Activated T-cell treated with anti-CD3 and anti-CD28 coated beads, Interleukin-2, amount 50 U/mL, for 72 hours (primary cell): Measurements from ENCODE around the gene RHD. TPM values are rescaled to one million over a fixed set of nuclear protein-coding genes. Genes with fewer than 3 reads are reported as not detected.
"Not testable (repeated sequence)": the region's sequence is repeated elsewhere in the genome, so short reads cannot be mapped to it uniquely, and the experiment has no call there.

ENCODE experiments used
- ATAC-seq, 2 donors: fragments of 150-1000 bp; cut with Tn5 transposase; replicated peaks in 1 of 2; 2 replicates each; pipeline ENCODE4 v1.10.0; 2021; ENCODE audit warnings: moderate library complexity in 2 of 2, mild to moderate bottlenecking in 1 of 2
- DNase-seq, 2 donors: peaks; one replicate each; pipeline ENCODE4 v3.0.0; 2021 to 2022; ENCODE audit warnings: mixed read lengths in 1 of 2
- H3K27ac Mint-ChIP-seq: one replicate; pipeline ENCODE4 v1.8.0; 2022; ENCODE audit warnings: mild to moderate bottlenecking, moderate library complexity, mixed read lengths
- H3K27me3 Mint-ChIP-seq: one replicate; pipeline ENCODE4 v1.8.0; 2022; ENCODE audit warnings: low read depth, mixed read lengths
- H3K36me3 Mint-ChIP-seq, 2 donors: one replicate each; pipeline ENCODE4 v1.8.0; 2022; ENCODE audit warnings: mixed read lengths in 2 of 2, mild to moderate bottlenecking in 1 of 2; ENCODE audit not compliant: insufficient read depth in 2 of 2
- H3K4me1 Mint-ChIP-seq: one replicate; pipeline ENCODE4 v1.8.0; 2022; ENCODE audit warnings: low read depth, mixed read lengths
- H3K4me3 Mint-ChIP-seq, 2 donors: one replicate each; pipeline ENCODE4 v1.8.0; 2022; ENCODE audit warnings: mild to moderate bottlenecking in 2 of 2, mixed read lengths in 2 of 2, moderate library complexity in 2 of 2
- H3K9me3 Mint-ChIP-seq, 2 donors: one replicate each; pipeline ENCODE4 v1.8.0; 2022; ENCODE audit warnings: mixed read lengths in 2 of 2
- total RNA-seq, 2 donors: library from RNA; stranded (reverse); gene quantifications; one replicate each; pipeline ENCODE4 v1.2.3, GENCODE V29; 2022

The RHD gene
- total RNA-seq, 2 donors from 2014 or later: 0.12 TPM; not detected in 1

GRCh38 chr1:25329950-25330349, 57.6 kb downstream of the RHD start:
- ATAC-seq (peak; percentile 85 to 87), DNase-seq (peak; percentile 10 to 18)
- Mint-ChIP-seq H3K4me1 (peaks cover 37% of the 10 kb centered on the region), H3K27ac (peak overlapping the region; percentile 85), H3K4me3 (peak overlapping the region; percentile 58 to 67)
- H3K27me3 Mint-ChIP-seq, H3K9me3 Mint-ChIP-seq, H3K36me3 Mint-ChIP-seq: not testable (repeated sequence)

GRCh38 chr1:25336922-25337354, 64.6 kb downstream of the RHD start:
- not testable (repeated sequence) for H3K9me3 Mint-ChIP-seq, H3K27me3 Mint-ChIP-seq, H3K36me3 Mint-ChIP-seq
- peak; percentile 36 to 50 for DNase-seq
- peak overlapping the region; percentile 57 for H3K27ac Mint-ChIP-seq
- peak; percentile 5 to 30 for ATAC-seq
- H3K4me1 Mint-ChIP-seq: peaks cover 46% of the 10 kb centered on the region
- H3K4me3 Mint-ChIP-seq: peak overlapping the region; percentile 96 to 97

- Mint-ChIP-seq H3K4me1 (peaks cover 49% of the 10 kb centered on the region), H3K4me3 (peak overlapping the region; percentile 97 to 99), H3K36me3 (peaks cover 6 to 10% of the 10 kb centered on the region in 2 donors), H3K27ac (peak overlapping the region; percentile 79)
- not testable (repeated sequence) for H3K27me3 Mint-ChIP-seq, H3K9me3 Mint-ChIP-seq
- peak; percentile 6 to 33 for DNase-seq
- ATAC-seq: peak; percentile 62 to 83
Measured at GRCh38 chr1:25337483-25338187, 65.3 kb downstream of the RHD start.

GRCh38 chr1:25338188-25338981, 66.1 kb downstream of the RHD start, which contains the start of gene TMEM50A:
Gene TMEM50A (plus strand): TSS chr1:25338334. CDS start chr1:25340487, 2,153 bp downstream.
- peaks cover 6 to 13% of the 10 kb centered on the region in 2 donors for H3K36me3 Mint-ChIP-seq
- H3K27me3 Mint-ChIP-seq: no peaks in the 10 kb centered on the region
- H3K9me3 Mint-ChIP-seq: no peaks in the 10 kb centered on the region
- ATAC-seq (peak; percentile 81), DNase-seq (peak; percentile 91 to 92)
- peak within 1 kb of the TSS; percentile 97 to 99 for H3K4me3 Mint-ChIP-seq
- H3K4me1 Mint-ChIP-seq: peaks cover 45% of the 10 kb centered on the region
- H3K27ac Mint-ChIP-seq: peak within 1 kb of the TSS; percentile 93

GRCh38 chr1:25338986-25339385, 66.7 kb downstream of the RHD start:
- Mint-ChIP-seq H3K27ac (peak overlapping the region; percentile 93), H3K4me1 (peaks cover 40% of the 10 kb centered on the region), H3K36me3 (peaks cover 7 to 17% of the 10 kb centered on the region in 2 donors), H3K9me3 (no peaks in the 10 kb centered on the region), H3K27me3 (no peaks in the 10 kb centered on the region), H3K4me3 (peak overlapping the region; percentile 94 to 99)
- DNase-seq (no peak), ATAC-seq (no peak)

- DNase-seq (no peak), ATAC-seq (no peak)
- H3K9me3 Mint-ChIP-seq: no peaks in the 10 kb centered on the region
- peak overlapping the region; percentile 73 for H3K27ac Mint-ChIP-seq
- H3K4me3 Mint-ChIP-seq: peak overlapping the region; percentile 27 to 36
- H3K4me1 Mint-ChIP-seq: peaks cover 33% of the 10 kb centered on the region
- no peaks in the 10 kb centered on the region for H3K27me3 Mint-ChIP-seq
- H3K36me3 Mint-ChIP-seq: peaks cover 6 to 18% of the 10 kb centered on the region in 2 donors
Measured at GRCh38 chr1:25341746-25342145, 69.4 kb downstream of the RHD start.

- Mint-ChIP-seq H3K36me3 (peaks cover 6 to 18% of the 10 kb centered on the region in 2 donors), H3K4me1 (peaks cover 38% of the 10 kb centered on the region), H3K27ac (no peak overlapping the region), H3K4me3 (no peak overlapping the region), H3K9me3 (no peaks in the 10 kb centered on the region), H3K27me3 (no peaks in the 10 kb centered on the region)
- no peak for ATAC-seq
- no peak for DNase-seq
Measured at GRCh38 chr1:25342846-25343245, 70.5 kb downstream of the RHD start.

- peaks cover 38% of the 10 kb centered on the region for H3K4me1 Mint-ChIP-seq
- ATAC-seq: no peak
- H3K27ac Mint-ChIP-seq: no peak overlapping the region
- H3K9me3 Mint-ChIP-seq: no peaks in the 10 kb centered on the region
- DNase-seq: no peak
- H3K27me3 Mint-ChIP-seq: no peaks in the 10 kb centered on the region
- H3K4me3 Mint-ChIP-seq: no peak overlapping the region
- H3K36me3 Mint-ChIP-seq: peaks cover 4 to 18% of the 10 kb centered on the region in 2 donors
Measured at GRCh38 chr1:25343872-25344271, 71.6 kb downstream of the RHD start.

- Mint-ChIP-seq H3K4me1 (peaks cover 6% of the 10 kb centered on the region), H3K27me3 (no peaks in the 10 kb centered on the region), H3K36me3 (peaks cover 5 to 21% of the 10 kb centered on the region in 2 donors), H3K9me3 (no peaks in the 10 kb centered on the region), H3K27ac (no peak overlapping the region), H3K4me3 (no peak overlapping the region)
- ATAC-seq (no peak), DNase-seq (no peak)
Measured at GRCh38 chr1:25347556-25347955, 75.2 kb downstream of the RHD start.

GRCh38 chr1:25349606-25350005, 77.3 kb downstream of the RHD start:
- H3K9me3 Mint-ChIP-seq: no peaks in the 10 kb centered on the region
- ATAC-seq (no peak), DNase-seq (no peak)
- no peaks in the 10 kb centered on the region for H3K27me3 Mint-ChIP-seq
- H3K4me1 Mint-ChIP-seq: peaks cover 6% of the 10 kb centered on the region
- H3K36me3 Mint-ChIP-seq: peaks cover 3 to 14% of the 10 kb centered on the region in 2 donors
- H3K27ac Mint-ChIP-seq: no peak overlapping the region
- no peak overlapping the region for H3K4me3 Mint-ChIP-seq

GRCh38 chr1:25355841-25356395, 83.6 kb downstream of the RHD start:
- H3K27me3 Mint-ChIP-seq: no peaks in the 10 kb centered on the region
- ATAC-seq (peak; percentile 64 to 75), DNase-seq (peak in 1 of 2 donors; percentile 5)
- H3K9me3 Mint-ChIP-seq: no peaks in the 10 kb centered on the region
- H3K27ac Mint-ChIP-seq: peak overlapping the region; percentile 42
- peaks cover 5 to 17% of the 10 kb centered on the region in 2 donors for H3K36me3 Mint-ChIP-seq
- peak overlapping the region; percentile 1 to 9 for H3K4me3 Mint-ChIP-seq
- H3K4me1 Mint-ChIP-seq: peaks cover 42% of the 10 kb centered on the region

- Mint-ChIP-seq H3K4me3 (peak overlapping the region in 1 of 2 donors; percentile 9), H3K27ac (peak overlapping the region; percentile 42)
Measured at GRCh38 chr1:25356441-25356840, 84.1 kb downstream of the RHD start.

GRCh38 chr1:25356848-25357247, 84.5 kb downstream of the RHD start:
- no peaks in the 10 kb centered on the region for H3K9me3 Mint-ChIP-seq
- DNase-seq (no peak), ATAC-seq (peak in 1 of 2 donors; percentile 3)
- peak overlapping the region; percentile 93 for H3K27ac Mint-ChIP-seq
- no peaks in the 10 kb centered on the region for H3K27me3 Mint-ChIP-seq
- peaks cover 5 to 20% of the 10 kb centered on the region in 2 donors for H3K36me3 Mint-ChIP-seq
- peak overlapping the region; percentile 55 to 65 for H3K4me3 Mint-ChIP-seq
- peaks cover 42% of the 10 kb centered on the region for H3K4me1 Mint-ChIP-seq

More at GRCh38 chr1:25356441-25356840, 84.1 kb downstream of the RHD start:
- no peaks in the 10 kb centered on the region for H3K9me3 Mint-ChIP-seq
- H3K27me3 Mint-ChIP-seq: no peaks in the 10 kb centered on the region
- DNase-seq (no peak), ATAC-seq (no peak)
- H3K36me3 Mint-ChIP-seq: peaks cover 5 to 20% of the 10 kb centered on the region in 2 donors
- H3K4me1 Mint-ChIP-seq: peaks cover 42% of the 10 kb centered on the region
